Stimulated activated CD4-positive, alpha-beta T cell treated with anti-CD3 and anti-CD28 coated beads, Interleukin-2, amount 100 ng/mL, for 48 hours (primary cell): ENCODE results near the gene REG1A.

Experiments used
- DNase-seq, 2 donors: peaks; one replicate each; pipeline ENCODE4 v3.0.0-alpha.2; 2020

The REG1A gene

GRCh38 chr2:79128406-79128805 lies 8.1 kb downstream of the REG1A start:
- no peak for DNase-seq

- DNase-seq = no peak
Measured at GRCh38 chr2:79129260-79129659, 9.0 kb downstream of the REG1A start.

GRCh38 chr2:79129804-79130203 lies 9.5 kb downstream of the REG1A start:
- DNase-seq = no peak

- DNase-seq = no peak
Measured at GRCh38 chr2:79131687-79132086, 11.4 kb downstream of the REG1A start.

- no peak for DNase-seq
Measured at GRCh38 chr2:79138385-79138784, 18.1 kb downstream of the REG1A start.

- DNase-seq = no peak
Measured at GRCh38 chr2:79139423-79139822, 19.1 kb downstream of the REG1A start.

- no peak for DNase-seq
Measured at GRCh38 chr2:79155826-79156476, 35.7 kb downstream of the REG1A start.

GRCh38 chr2:79159030-79159429 lies 38.7 kb downstream of the REG1A start:
- no peak for DNase-seq

- no peak for DNase-seq
Measured at GRCh38 chr2:79159653-79160052, 39.4 kb downstream of the REG1A start, which contains the start of gene REG3A. TSS of gene REG3A (minus strand) at chr2:79159753. CDS start at chr2:79159405, 348 bp downstream.

- no peak for DNase-seq
Measured at GRCh38 chr2:79162132-79162531, 41.8 kb downstream of the REG1A start.

- DNase-seq = no peak
Measured at GRCh38 chr2:79162801-79163200, 42.5 kb downstream of the REG1A start.

- DNase-seq = no peak
Measured at GRCh38 chr2:79171348-79171958, 51.2 kb downstream of the REG1A start.
